ENCODE data around the gene DRD3.

GRCh38 chr3:114119776-114120175 is 59.1 kb downstream of the DRD3 start:
- TF ChIP-seq ZNF281 (CRISPR knock-in tag; IDR thresholded peaks at IDR 0.05) (no peak), KAT7 (CRISPR knock-in tag; IDR thresholded peaks at IDR 0.05; ENCODE audit: borderline replicate concordance) (no peak), CTCF (IDR thresholded peaks at IDR 0.05) (no peak), E2F1 (CRISPR knock-in tag; IDR thresholded peaks at IDR 0.05) (no peak)
